Lower lobe of right lung (tissue), 2 donors: Measurements from ENCODE around the gene ATG12. TPM values are rescaled to one million over a fixed set of nuclear protein-coding genes. Genes with fewer than 3 reads are reported as not detected.
"Not testable (repeated sequence)": the region's sequence is repeated elsewhere in the genome, so short reads cannot be mapped to it uniquely, and the experiment has no call there.

Experiments
- ATAC-seq, 2 donors: fragments of 200-7000 bp; cut with Tn5 transposase; one replicate each; pipeline ENCODE4 v1.9.1; 2020 to 2022; ENCODE audit warnings: mild to moderate bottlenecking in 2 of 2, moderate library complexity in 2 of 2
- DNase-seq: peaks from one replicate; pipeline ENCODE4 v3.0.0-alpha.2; 2020
- H3K27ac ChIP-seq: fragments of 200-600 bp; one replicate; pipeline ENCODE4 v1.8.0; 2022
- H3K27me3 ChIP-seq: fragments of 200-600 bp; one replicate; pipeline ENCODE4 v1.8.0; 2022; ENCODE audit warnings: low read depth
- H3K36me3 ChIP-seq: fragments of 200-600 bp; one replicate; pipeline ENCODE4 v1.8.0; 2022; ENCODE audit warnings: mild to moderate bottlenecking
- H3K4me1 ChIP-seq: fragments of 200-600 bp; one replicate; pipeline ENCODE4 v1.8.0; 2022
- H3K4me3 ChIP-seq: fragments of 200-600 bp; one replicate; pipeline ENCODE4 v1.8.0; 2022; ENCODE audit warnings: mild to moderate bottlenecking
- H3K9me3 ChIP-seq: fragments of 200-600 bp; one replicate; pipeline ENCODE4 v1.8.0; 2022
- CTCF ChIP-seq: fragments of 200-600 bp; IDR thresholded peaks from one replicate; pipeline ENCODE4 v1.8.0; 2022; ENCODE audit warnings: antibody characterized with exemption, mild to moderate bottlenecking
- intact Hi-C: fragments of 100-400 bp; cut with DNase I; formaldehyde crosslinking; loops from one replicate; pipeline ENCODE4 v1.11.0; 2022
- total RNA-seq: library from RNA; stranded (reverse); fragmentation: NEBNext Ultra II Directional; extraction: Animal tissue kit (Norgen Biotek cat#: 25700); gene quantifications from one replicate; pipeline ENCODE4 v1.2.1, GENCODE V29; 2021
- donor health status: DM: no; HTN: yes; CAD: no; lungs with severe emphysema.

Gene ATG12
- total RNA-seq, 1 donor from 2014 or later: 35.7 TPM

- Histone ChIP-seq H3K9me3 (no peaks in the 10 kb centered on the region), H3K4me3 (no peak overlapping the region), H3K4me1 (peaks cover 16% of the 10 kb centered on the region), H3K27me3 (peaks cover 54% of the 10 kb centered on the region), H3K27ac (no peak overlapping the region), H3K36me3 (no peaks in the 10 kb centered on the region)
- no peak for TF ChIP-seq CTCF
- intact Hi-C loops: no loop called here
- DNase-seq (no peak), ATAC-seq (no peak)
Observed at GRCh38 chr5:115812372-115812771, 29.0 kb downstream of the ATG12 start.

- no peak overlapping the region for H3K27ac ChIP-seq
- no peaks in the 10 kb centered on the region for H3K9me3 ChIP-seq
- no peak for TF ChIP-seq CTCF
- H3K36me3 ChIP-seq: no peaks in the 10 kb centered on the region
- H3K4me1 ChIP-seq: peaks cover 9% of the 10 kb centered on the region
- intact Hi-C loops: no loop called here
- no peak for DNase-seq
- peaks cover 46% of the 10 kb centered on the region for H3K27me3 ChIP-seq
- no peak for ATAC-seq
- no peak overlapping the region for H3K4me3 ChIP-seq
Observed at GRCh38 chr5:115811406-115811805, 30.0 kb downstream of the ATG12 start.

GRCh38 chr5:115810761-115811160 lies 30.6 kb downstream of the ATG12 start:
- no peak overlapping the region for H3K27ac ChIP-seq
- no peak overlapping the region for H3K4me3 ChIP-seq
- ATAC-seq (no peak), DNase-seq (no peak)
- TF ChIP-seq CTCF: no peak
- H3K27me3 ChIP-seq: peaks cover 39% of the 10 kb centered on the region
- H3K36me3 ChIP-seq: no peaks in the 10 kb centered on the region
- H3K9me3 ChIP-seq: no peaks in the 10 kb centered on the region
- intact Hi-C loops: no loop called here
- H3K4me1 ChIP-seq: peaks cover 3% of the 10 kb centered on the region

- intact Hi-C loops: no loop called here
- DNase-seq (no peak), ATAC-seq (no peak)
- Histone ChIP-seq H3K9me3 (no peaks in the 10 kb centered on the region), H3K27me3 (peaks cover 33% of the 10 kb centered on the region), H3K4me3 (no peak overlapping the region), H3K36me3 (no peaks in the 10 kb centered on the region), H3K27ac (no peak overlapping the region), H3K4me1 (no peaks in the 10 kb centered on the region)
- TF ChIP-seq CTCF: no peak
Observed at GRCh38 chr5:115809946-115810345, 31.4 kb downstream of the ATG12 start.

- DNase-seq, ATAC-seq, H3K4me1 ChIP-seq, H3K9me3 ChIP-seq, H3K27ac ChIP-seq, H3K36me3 ChIP-seq, intact Hi-C loops, H3K4me3 ChIP-seq: not testable (repeated sequence)
- H3K27me3 ChIP-seq: peaks cover 14% of the 10 kb centered on the region
Observed at GRCh38 chr5:115808066-115808465, 33.3 kb downstream of the ATG12 start.

- no peak overlapping the region for H3K4me3 ChIP-seq
- no peaks in the 10 kb centered on the region for H3K36me3 ChIP-seq
- no peaks in the 10 kb centered on the region for H3K9me3 ChIP-seq
- DNase-seq (no peak), ATAC-seq (no peak)
- no peaks in the 10 kb centered on the region for H3K4me1 ChIP-seq
- peaks cover 10% of the 10 kb centered on the region for H3K27me3 ChIP-seq
- intact Hi-C loops: no loop called here
- H3K27ac ChIP-seq: no peak overlapping the region
- no peak for TF ChIP-seq CTCF
Observed at GRCh38 chr5:115807654-115808052, 33.7 kb downstream of the ATG12 start.
